GM15510 (cell line): Measurements from ENCODE around the gene USH2A.

ENCODE experiments used
- POLR2A ChIP-seq: IDR thresholded peaks from 3 replicates; pipeline ENCODE4 v1.6.1; 2011; ENCODE audit warnings: borderline replicate concordance; ENCODE audit not compliant: insufficient read length; ENCODE audit errors: extremely low read depth

Gene USH2A

DNA sequence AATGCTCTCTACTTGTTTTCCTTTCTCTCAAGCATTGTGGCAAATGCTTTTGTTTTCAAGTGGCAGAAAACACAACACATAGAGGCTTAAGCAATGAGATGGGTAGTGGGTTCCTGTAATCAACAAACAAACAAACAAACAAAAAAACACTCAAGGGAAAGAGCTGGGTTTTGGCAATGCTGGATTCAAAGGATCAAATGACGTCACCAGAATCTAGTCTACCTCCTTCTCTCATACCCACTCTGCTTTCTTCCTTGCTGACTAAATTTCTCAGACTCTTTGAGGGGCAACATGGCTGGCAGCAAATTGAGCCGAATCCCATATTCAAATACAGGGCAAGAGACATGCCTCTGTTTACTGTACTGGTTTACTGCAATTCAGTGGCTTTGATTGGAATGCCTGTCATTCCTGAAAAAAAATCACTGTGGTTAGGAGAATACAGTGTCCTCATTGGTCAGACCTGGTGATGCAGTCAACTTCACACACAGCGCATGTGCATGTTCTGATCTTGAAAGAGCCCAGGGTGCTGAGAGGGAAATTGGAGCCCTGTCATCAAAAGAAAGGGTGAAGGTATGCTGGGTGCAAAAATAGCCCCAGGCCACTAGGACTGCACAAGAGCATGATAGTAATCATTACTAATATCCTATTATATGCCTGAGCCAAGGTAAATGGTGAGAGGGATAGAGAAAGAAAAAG lies 500.0 kb downstream of the USH2A start:
- no peak for TF ChIP-seq POLR2A

DNA sequence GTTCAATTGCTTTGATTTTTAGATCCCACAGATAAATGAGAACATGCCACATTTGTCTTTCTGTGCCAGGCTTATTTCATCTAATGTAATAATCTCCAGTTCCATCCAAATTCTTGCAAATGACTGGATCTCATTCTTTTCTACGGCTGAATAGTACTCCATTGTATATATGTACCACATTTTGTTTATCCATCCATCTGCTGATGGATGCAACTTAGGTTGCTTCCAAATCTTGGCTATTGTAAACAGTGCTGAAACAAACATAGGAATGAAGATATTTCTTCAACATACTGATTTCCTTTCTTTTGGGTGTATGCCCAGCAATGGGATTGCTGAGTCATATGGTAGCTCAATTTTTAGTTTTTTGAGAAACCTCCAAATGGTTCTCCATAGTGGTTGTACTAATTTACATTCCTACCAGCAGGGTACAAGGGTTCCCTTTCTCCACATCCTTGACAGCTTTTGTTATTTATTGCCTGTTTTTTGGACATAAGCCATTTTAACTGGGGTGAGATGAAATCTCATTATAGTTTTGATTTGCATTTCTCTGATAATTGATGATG lies 511.8 kb downstream of the USH2A start:
- TF ChIP-seq POLR2A, result no peak

DNA sequence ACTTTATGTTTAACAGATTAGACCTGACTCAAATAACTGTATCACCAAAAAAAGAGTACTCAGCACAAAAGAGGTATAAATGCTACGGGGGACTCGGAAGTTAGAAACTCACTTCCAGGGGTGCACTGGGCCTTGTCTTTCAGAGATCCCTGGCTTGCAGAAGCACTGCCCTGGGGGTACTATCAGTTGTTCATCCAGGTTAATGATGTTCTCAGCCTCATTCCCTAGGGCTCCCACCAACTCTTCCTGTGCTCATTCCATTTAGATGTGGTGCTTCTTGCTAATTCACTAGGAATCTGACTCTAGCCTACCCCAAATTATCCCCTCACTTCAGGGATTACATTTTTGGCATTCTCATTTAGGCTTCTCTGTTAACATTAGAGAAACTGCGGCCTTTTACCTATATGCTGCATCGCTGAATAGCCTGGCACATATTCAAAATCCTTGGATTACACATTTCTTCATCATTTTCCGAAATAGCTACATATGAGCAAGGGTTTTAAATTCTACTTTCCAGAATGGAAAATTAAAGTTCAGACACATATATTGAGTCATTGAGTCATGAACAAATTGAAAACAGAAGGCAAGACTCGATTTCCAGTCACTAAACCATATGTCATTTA lies 517.6 kb downstream of the USH2A start:
- no peak for TF ChIP-seq POLR2A

DNA sequence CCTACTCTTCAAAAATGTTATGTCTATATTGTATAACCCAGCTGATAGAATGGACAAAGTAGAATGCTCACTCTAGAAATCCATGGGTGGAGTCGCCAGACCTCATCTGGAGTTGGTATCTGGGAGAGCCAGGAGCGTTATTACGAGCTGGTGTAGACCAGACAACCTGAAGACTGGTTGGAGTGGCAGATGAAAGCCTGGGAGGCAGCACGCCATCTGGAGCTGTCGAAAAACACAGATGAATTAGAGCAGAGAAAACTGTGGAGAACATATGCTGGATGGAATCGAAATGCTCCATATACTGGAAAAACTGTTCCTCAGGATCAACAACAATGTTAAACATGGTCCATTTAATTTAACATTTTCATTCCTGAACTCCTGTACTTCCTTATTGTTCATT lies 522.6 kb downstream of the USH2A start:
- no peak for TF ChIP-seq POLR2A

DNA sequence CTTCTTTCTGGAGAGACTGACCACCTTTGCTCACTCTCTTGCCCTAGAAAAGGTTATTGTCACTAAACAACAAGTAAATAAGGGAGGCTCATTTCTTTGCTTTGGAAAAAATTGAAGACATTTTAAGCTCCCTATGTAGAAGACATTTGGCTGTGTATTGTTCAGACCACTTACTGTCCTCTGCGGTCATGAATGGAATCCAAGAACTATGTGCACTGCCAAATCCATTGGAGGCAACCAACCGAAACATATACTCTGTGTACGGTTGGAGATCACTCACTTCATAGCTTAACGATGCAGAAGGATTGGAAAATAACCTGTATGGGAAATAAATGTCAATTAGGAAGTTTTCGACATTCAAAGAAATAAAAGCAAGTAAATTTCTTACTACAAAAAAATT lies 523.3 kb downstream of the USH2A start:
- no peak for TF ChIP-seq POLR2A

DNA sequence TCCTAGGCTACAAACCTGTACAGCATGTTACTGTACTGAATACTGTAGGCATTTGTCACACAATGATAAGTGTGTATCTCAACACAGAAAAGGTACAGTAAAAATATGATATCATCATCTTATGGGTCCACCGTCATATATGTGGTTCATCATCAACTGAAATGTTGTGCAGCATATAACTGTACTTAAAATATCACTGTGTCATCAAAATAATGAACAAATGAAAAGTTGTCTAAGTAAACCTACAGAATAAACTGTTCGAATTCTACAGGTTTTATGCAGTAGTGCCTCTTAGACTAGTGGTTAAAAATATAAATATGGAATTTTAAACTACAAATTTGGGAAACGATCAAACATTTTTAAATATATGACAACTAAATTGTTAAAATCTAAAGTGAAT lies 527.4 kb downstream of the USH2A start:
- no peak for TF ChIP-seq POLR2A

DNA sequence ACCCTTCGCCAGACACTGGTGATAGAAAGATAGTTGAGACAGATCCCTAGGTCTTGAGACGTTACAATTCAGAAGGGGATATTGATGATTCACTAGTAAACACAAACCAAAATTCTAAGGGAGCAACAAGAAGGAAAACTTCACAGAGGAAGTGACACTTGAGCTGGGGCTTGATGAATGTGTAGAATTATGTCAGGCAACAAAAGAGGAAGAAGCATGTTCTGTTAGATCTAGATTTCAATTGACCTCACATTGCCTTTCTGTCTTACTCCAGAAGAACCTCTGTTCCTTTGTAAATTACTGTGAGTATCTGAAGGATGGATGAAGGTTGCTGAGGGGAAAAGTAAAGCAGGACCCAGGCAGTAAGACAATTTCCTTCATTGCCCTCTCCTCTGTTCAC lies 528.0 kb downstream of the USH2A start:
- TF ChIP-seq POLR2A, result no peak

DNA sequence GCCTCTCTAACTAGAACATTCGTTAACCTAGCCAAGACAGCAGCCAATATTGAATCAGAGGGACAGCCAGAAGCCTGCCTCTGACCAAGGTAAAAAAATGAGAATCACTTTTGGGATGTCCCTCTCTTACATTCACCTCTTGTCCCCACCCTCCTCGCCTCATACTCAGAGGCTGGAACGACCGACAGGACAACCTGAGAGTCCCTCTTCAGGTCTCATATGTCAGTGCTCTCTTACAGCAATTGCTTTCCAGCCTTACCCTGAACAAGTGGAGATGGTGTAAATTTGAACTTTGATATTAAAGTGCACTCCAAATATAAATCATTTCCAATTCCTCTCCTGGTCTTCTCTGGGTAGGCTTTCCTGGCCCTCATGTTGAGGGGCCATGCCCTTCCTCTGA lies 528.6 kb downstream of the USH2A start:
- no peak for TF ChIP-seq POLR2A

DNA sequence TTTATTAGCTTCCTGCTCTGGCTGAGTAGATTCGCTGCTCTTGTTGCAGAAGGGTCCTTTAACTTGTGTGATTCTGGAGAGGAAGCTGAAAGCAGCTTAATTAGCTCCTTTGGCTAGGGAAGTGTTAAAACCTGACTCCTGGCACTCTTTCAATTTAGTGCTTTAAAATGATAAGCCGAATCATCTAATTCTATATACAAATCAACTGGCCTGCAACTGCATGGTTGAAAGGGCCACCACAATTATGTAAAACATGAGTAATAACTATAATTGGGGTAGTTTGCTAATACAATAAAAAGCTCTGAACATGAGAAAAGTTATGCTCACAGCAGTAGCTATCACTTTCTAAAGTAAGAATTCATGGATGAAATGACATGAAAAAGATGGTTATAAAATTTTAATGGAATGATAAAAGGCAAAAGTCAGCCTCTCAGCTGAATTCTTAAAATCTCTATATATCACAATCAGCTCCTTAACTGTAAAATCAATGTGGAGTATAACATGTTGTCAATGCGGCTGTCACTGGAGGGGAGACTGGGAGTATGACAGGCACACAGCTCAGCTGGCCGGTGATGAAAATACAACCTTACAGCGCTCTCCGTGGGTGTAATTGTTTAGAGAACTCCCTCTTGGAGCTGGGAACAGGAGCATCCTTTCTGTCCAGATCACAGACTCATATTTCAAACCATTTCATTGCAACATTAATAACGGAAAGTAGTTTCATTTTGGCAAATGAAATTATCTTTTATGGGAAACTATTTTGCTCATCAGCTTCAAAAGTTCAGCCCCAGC lies 531.8 kb downstream of the USH2A start:
- no peak for TF ChIP-seq POLR2A

DNA sequence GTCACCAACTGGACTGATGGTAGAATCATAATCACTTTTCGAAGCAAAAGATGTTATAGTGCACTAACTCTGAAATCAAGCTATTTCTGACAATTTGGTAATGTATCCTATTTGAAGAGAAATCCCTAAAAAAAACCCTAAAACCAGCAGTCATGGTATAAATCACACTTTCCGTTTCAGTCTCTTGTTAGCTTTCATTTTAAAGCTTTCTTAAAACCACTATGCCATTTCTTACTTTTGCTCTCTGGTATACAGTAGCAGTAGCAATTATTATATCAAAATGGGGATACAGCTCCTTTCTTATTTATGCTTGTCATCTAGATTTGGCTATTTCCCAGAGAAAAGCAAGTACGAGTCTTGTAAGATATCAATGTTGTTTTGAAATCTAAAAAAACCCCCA lies 532.8 kb downstream of the USH2A start:
- no peak for TF ChIP-seq POLR2A

DNA sequence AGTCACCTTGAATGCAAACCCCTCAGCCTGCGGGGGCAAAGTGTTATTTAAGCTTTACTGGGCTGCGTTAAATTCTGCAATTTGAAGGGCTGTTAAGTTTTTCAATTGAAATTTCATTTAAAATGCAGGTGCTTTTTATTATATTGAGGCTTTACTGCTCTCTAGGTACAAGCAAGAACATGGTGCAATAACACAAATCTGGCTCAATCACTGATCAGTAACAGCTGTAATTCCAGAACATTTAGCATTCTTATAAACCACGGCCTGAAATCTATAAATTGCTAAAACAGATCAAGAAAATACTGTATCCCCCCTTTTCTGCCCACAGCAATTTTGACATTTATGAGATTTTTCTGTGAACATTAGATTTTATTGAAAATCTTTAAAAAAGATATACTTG lies 533.4 kb downstream of the USH2A start:
- no peak for TF ChIP-seq POLR2A

DNA sequence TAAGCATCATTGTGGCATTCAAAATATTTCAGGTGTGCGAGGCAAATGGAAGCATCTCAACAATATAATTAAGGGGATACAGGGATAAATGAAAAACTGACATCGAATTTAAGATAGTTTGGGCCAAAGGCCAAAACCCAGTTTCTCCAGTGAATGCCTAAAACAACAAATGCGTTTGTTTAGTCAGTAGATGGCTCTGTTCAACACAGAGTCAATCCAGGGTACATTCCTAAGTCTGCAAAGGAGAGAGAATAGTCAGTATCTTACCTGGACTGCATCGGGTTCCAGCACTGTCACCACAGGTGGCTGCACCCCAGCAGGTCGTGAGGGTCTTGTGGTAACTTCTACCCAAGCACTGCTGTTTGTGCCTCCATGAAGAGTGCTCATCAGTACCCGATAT lies 535.1 kb downstream of the USH2A start:
- no peak for TF ChIP-seq POLR2A

DNA sequence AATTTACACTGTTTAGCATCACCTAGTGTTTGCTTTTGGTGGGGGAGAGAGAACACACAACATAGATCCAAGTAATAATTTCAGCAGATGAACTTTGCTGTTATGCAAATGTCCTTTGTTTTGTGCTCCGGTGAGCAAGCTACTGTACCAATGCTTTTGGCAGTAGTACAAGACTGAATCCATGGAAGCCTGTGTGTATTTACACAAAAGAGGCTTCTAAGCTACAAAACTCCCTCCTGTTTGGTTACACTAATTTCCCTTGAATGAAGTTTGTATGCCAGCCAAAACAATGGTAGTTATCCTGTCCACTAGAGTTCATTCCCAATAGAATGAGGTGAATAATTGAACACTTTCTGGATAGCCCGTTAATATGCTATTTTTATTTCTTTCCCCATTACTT lies 535.6 kb downstream of the USH2A start:
- no peak for TF ChIP-seq POLR2A

DNA sequence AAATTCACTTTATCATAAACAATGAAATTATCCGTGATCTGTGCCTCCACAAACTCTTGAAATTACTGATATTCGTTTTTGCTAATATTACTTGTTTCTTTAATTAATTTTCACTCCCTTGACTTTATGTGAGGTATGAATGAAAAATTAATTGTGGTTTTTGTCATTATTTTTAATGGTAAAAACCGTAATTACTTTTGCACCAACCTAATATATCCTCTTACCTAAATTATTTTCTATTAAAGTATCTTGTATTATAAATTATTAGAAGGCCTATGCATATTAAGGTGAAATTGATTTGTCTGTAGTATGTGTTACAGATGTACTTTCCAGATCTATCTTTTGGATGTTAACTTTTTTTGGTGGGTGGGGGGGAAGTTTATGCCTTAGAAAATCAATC lies 540.2 kb downstream of the USH2A start:
- TF ChIP-seq POLR2A, result no peak

DNA sequence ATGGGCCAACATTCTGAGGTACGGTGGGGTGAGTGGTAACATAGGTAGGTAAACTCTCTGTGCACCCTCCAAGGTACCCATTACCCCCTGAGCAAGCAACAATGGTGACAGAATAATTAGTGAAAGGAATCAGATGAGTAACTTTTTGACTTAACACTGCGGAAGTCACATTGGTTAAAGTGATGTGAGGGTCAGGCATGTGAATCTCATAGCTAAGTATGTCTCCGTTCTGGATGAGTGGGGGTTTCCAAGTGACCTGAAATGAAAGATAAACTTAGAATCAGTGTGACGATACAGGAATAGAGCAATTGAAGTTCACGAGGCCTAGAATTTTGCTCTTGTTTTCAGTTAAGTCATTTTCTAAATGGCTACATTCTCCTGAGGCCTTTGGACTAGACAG lies 544.4 kb downstream of the USH2A start:
- no peak for TF ChIP-seq POLR2A
